GM19025 (cell line): ENCODE results near the gene SERPINF2.
"Not testable (repeated sequence)": the region's sequence is repeated elsewhere in the genome, so short reads cannot be mapped to it uniquely, and the experiment has no call there.

Experiments
- ATAC-seq: cut with Tn5 transposase; IDR thresholded peaks from one replicate; pipeline ENCODE4 v1.9.1; 2021; ENCODE audit warnings: mild to moderate bottlenecking, low read depth, moderate library complexity; ENCODE audit not compliant: unreplicated experiment

SERPINF2 gene

GRCh38 chr17:1785930-1786329, 43.3 kb downstream of the SERPINF2 start:
- no peak for ATAC-seq

- ATAC-seq = no peak
Observed at GRCh38 chr17:1786708-1787107, 44.0 kb downstream of the SERPINF2 start.

DNA sequence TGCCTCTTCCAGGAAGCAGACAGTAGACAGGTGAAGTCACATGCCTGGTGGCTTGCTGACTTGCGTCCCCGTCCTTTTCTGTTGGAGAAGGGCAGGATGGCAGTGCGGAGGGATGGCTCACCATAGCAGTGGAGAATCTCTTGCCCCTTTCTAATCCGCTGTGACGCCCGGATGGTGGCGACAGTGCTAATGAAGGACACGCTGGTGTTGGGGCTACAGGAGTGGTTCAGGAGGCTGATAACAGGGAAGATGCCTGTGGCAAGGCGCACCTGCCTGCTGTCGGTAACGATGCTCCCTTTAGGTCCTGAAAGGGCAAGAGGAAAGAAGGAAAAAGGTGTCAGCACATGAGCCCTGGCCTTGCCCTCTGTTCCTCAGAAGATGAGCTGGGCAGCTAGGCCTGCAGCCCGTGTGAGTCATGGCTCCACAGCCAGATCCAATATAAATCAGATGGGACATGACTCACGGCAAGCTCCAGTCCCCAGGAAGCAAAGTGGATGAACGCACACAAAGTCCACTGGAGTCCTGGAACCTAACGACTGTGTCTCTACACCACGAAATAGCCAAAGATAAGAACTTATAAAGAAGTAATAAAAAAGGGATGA, 44.7 kb downstream of the SERPINF2 start:
- ATAC-seq = no peak

GRCh38 chr17:1789936-1790335, 47.3 kb downstream of the SERPINF2 start:
- ATAC-seq = no peak

GRCh38 chr17:1792495-1793446, 50.1 kb downstream of the SERPINF2 start:
- ATAC-seq = no peak

DNA sequence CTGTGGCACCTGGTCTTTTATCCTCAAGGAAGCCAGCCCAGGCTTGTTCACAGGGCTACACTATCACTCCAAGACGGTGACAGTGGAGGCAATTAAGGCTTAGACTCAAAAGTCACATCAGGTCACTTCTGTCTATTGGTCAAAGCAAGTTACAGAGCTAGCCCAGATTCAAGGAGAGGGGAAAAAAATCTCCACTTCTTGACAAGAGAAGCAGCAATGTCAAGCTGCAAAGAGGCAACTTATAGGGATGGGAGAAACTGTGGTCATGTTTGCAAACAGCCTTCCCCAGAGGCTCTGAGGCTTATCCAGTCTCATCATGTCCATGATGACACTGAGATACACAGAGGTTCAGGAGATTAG, 50.8 kb downstream of the SERPINF2 start:
- ATAC-seq = no peak

- ATAC-seq = no peak
Observed at GRCh38 chr17:1796800-1797199, 54.1 kb downstream of the SERPINF2 start.

DNA sequence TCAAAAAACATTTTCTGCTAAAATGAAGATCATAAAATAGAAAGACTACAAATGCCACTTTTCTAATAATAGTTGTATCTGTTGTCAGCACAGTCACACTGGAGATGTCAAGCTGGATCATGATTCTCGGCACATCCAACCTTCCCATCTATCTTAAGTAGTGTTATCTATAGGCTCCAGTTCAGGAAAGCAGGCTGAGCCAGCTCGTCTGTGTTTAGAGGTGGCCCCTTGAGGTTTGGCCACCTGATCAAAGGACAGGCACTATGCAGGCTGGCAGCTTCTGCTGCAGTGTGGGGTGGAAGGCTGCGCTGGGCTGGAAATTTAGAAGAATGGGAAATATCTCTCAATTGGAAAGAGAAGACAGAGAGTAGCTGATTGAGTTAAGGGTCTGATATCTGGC, 54.7 kb downstream of the SERPINF2 start:
- no peak for ATAC-seq

DNA sequence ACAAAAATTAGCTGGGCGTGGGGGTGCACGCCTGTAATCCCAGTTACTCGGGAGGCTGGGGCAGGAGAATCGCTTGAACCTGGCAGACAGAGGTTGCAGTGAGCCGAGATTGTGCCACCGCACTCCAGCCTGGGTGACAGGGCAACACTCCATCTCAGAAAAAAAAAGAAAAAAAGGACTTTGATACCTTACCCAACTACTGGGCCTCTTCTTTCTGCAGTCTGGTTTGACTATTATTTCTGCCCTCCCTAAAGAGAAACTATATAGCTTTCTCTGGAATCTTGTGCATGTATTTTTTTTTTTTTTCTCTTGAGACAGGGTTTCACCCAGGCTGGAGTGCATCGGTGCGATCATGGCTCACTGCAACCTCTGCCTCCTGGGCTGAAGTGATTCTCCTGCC, 55.2 kb downstream of the SERPINF2 start:
- ATAC-seq = not testable (repeated sequence)

- ATAC-seq = no peak
Observed at GRCh38 chr17:1800240-1800639, 57.6 kb downstream of the SERPINF2 start.

- no peak for ATAC-seq
Observed at GRCh38 chr17:1800712-1801111, 58.0 kb downstream of the SERPINF2 start.

DNA sequence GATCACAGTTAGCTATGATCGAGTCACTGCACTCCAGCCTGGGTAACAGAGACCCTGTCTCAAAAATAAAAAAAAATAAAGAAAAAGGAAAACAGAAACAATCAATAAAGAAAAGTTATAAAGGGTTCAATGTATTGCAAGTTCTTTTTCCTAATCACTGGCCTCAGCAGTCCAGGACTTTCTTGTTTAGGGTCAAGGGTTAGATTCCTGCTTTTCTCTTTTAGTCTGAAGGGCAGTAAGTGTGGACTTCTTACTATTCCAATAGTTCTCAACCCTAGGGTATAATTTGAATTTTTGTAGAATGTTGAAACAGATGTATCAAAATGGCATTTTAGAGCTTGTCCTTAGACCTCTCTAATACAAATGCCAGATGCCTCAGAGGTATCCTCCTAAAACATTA, 59.8 kb downstream of the SERPINF2 start:
- ATAC-seq = no peak

GRCh38 chr17:1803280-1803679, 60.6 kb downstream of the SERPINF2 start:
- ATAC-seq = no peak
